Progenitor cell of endocrine pancreas (in vitro differentiated cells): ENCODE measurements around the gene PEX14. TPM values are rescaled to one million over a fixed set of nuclear protein-coding genes. Genes with fewer than 3 reads are reported as not detected.

Source experiments
- DNase-seq: peaks from one replicate; pipeline ENCODE4 v3.0.0; 2021; ENCODE audit warnings: low spot score; ENCODE audit not compliant: unreplicated experiment
- H3K27ac Mint-ChIP-seq: 2 replicates; pipeline ENCODE4 v1.8.0; 2021; ENCODE audit warnings: mild to moderate bottlenecking, moderate library complexity, mixed read lengths
- H3K27me3 Mint-ChIP-seq: 2 replicates; pipeline ENCODE4 v1.8.0; 2021; ENCODE audit warnings: mixed read lengths
- H3K36me3 Mint-ChIP-seq: 2 replicates; pipeline ENCODE4 v1.8.0; 2022; ENCODE audit warnings: mixed read lengths; ENCODE audit not compliant: insufficient read depth
- H3K4me1 Mint-ChIP-seq: 2 replicates; pipeline ENCODE4 v1.8.0; 2021; ENCODE audit warnings: low read depth, mixed read lengths
- H3K4me3 Mint-ChIP-seq: 2 replicates; pipeline ENCODE4 v1.8.0; 2021; ENCODE audit warnings: low read depth, mild to moderate bottlenecking, moderate library complexity, mixed read lengths
- H3K9me3 Mint-ChIP-seq: 2 replicates; pipeline ENCODE4 v1.8.0; 2021; ENCODE audit warnings: low read depth, mixed read lengths
- total RNA-seq: library from RNA; stranded (reverse); gene quantifications from 2 replicates; pipeline ENCODE4 v1.2.1, GENCODE V29; 2021
- TF ChIP-seq, protein P1 (sequence below): fragments of 200-600 bp; sonication (generic); IDR thresholded peaks from one replicate; pipeline ENCODE4 v1.5.0; 2021; ENCODE audit warnings: antibody characterized with exemption, mild to moderate bottlenecking; ENCODE audit not compliant: unreplicated experiment

The PEX14 gene
- total RNA-seq, 1 donor from 2014 or later: 27.8 TPM

DNA sequence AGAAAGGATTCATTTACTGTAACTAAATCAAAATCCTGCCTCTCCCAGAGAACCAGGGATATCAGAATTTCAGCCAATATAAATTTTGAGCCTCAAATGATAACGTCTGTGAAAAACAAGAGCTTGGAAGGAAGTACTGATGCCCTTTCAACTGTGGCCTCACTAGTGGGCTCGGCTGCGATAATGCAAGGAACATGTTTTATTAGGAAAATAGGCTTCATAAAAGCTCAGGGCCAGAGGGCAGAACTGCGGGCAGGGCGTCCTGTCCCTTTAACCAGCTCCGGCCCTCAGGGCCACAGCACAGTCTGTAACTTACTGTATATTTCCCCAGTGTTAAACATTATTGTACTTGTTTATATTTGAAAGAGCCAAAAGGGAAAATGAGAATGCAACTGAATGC lies 122.0 kb downstream of the PEX14 start:
- no peak for DNase-seq
- peaks cover 3% of the 10 kb centered on the region for H3K36me3 Mint-ChIP-seq
- H3K27ac Mint-ChIP-seq: no peak overlapping the region
- no peak overlapping the region for H3K4me3 Mint-ChIP-seq
- H3K27me3 Mint-ChIP-seq: no peaks in the 10 kb centered on the region
- H3K9me3 Mint-ChIP-seq: no peaks in the 10 kb centered on the region
- TF ChIP-seq, protein P1, sequence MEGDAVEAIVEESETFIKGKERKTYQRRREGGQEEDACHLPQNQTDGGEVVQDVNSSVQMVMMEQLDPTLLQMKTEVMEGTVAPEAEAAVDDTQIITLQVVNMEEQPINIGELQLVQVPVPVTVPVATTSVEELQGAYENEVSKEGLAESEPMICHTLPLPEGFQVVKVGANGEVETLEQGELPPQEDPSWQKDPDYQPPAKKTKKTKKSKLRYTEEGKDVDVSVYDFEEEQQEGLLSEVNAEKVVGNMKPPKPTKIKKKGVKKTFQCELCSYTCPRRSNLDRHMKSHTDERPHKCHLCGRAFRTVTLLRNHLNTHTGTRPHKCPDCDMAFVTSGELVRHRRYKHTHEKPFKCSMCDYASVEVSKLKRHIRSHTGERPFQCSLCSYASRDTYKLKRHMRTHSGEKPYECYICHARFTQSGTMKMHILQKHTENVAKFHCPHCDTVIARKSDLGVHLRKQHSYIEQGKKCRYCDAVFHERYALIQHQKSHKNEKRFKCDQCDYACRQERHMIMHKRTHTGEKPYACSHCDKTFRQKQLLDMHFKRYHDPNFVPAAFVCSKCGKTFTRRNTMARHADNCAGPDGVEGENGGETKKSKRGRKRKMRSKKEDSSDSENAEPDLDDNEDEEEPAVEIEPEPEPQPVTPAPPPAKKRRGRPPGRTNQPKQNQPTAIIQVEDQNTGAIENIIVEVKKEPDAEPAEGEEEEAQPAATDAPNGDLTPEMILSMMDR: no peak
- H3K4me1 Mint-ChIP-seq: peaks cover 33% of the 10 kb centered on the region

DNA sequence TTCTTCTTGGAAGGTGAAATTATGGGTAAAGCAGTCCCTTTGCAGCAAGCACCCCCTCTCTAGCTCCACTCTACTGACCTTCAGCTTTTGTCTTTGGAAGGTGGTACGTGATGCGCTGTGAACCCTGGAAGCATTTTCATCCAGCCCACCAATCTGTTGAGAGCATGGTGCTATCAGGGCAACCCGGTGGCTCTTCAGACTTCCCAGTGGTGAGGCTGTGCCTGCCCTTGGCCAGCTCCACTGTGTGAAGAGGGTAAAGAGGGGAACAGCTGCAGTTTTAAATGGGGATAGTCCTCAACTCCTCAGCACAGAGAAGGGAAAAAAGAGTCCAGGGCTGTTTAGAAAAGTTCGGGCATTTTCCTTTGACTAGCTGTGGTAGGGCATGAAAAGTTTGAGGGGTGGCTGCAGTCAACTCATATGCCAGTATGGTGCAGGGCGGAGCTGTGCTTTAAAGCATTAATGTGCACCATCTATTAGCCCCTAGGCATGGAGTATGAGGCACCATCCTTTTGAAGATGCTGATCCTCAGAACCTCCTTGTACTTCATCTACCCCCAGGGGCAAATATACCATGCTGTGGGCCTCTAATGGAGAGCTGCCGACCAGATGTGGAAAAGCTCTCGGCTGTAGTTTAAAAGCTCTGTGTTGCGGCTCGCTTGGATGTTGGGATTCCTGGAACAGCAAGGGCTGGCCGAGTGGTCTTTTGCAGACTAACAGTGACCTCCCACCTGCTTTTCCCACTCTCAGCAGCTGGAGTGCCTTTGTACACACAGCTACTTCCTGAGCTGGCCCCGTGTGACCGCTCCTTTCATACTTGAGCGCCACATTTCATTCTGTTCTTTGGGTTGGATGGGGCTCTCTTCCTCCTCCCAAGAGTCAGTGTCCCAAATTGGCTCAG lies 123.0 kb downstream of the PEX14 start:
- no peak overlapping the region for H3K27ac Mint-ChIP-seq
- TF ChIP-seq, protein P1: no peak
- H3K27me3 Mint-ChIP-seq: no peaks in the 10 kb centered on the region
- H3K4me1 Mint-ChIP-seq: peaks cover 35% of the 10 kb centered on the region
- H3K9me3 Mint-ChIP-seq: no peaks in the 10 kb centered on the region
- DNase-seq: no peak
- H3K4me3 Mint-ChIP-seq: no peak overlapping the region
- H3K36me3 Mint-ChIP-seq: peaks cover 3% of the 10 kb centered on the region

DNA sequence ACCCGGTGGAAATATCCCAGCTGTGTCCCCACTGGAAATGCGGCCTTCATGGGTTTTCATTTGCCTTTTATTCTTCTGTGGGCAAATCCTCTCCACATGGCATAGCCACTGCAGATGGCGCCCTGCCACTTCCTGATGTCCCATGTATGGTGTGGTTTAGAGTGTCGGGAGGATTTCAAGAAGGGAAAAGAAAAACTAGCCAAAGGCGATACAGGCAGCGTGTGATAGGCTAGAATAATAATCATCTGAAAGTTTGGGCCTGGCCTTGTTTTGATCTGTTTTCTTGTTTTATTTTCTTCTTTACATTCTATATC lies 123.6 kb downstream of the PEX14 start:
- no peak overlapping the region for H3K27ac Mint-ChIP-seq
- no peak overlapping the region for H3K4me3 Mint-ChIP-seq
- H3K9me3 Mint-ChIP-seq: no peaks in the 10 kb centered on the region
- no peak for DNase-seq
- H3K36me3 Mint-ChIP-seq: peaks cover 3% of the 10 kb centered on the region
- no peaks in the 10 kb centered on the region for H3K27me3 Mint-ChIP-seq
- TF ChIP-seq, protein P1: no peak
- peaks cover 32% of the 10 kb centered on the region for H3K4me1 Mint-ChIP-seq

DNA sequence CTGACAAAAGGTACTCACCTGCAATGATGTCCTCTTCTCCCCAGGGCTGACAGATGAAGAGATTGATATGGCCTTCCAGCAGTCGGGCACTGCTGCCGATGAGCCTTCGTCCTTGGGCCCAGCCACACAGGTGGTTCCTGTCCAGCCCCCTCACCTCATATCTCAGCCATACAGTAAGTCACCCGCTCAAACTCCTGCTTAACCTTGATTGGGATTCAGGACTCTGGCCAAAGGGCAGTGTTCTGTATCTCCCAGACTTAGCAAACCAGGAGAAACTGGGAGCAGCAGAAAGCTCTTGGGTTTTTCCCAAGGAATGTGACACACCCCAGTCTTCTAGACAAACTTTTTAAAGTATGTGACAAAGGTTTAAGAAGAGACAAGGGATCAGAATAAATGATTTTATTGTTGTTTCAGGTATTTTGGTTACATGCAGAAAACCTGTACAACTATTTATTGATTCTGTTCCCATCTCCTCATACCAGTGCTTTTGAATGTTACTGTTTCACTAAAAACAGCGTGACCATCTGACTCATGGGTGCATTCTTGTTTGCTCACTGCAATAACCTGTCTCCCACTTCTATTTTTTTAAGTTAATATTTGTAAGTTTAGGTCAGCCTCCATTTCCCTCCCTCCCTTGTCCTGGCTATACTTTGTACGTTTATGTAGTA lies 124.6 kb downstream of the PEX14 start:
- TF ChIP-seq, protein P1: no peak
- peaks cover 29% of the 10 kb centered on the region for H3K4me1 Mint-ChIP-seq
- H3K27ac Mint-ChIP-seq: peak overlapping the region; percentile 52
- no peak for DNase-seq
- no peaks in the 10 kb centered on the region for H3K9me3 Mint-ChIP-seq
- H3K4me3 Mint-ChIP-seq: no peak overlapping the region
- peaks cover 3% of the 10 kb centered on the region for H3K36me3 Mint-ChIP-seq
- H3K27me3 Mint-ChIP-seq: no peaks in the 10 kb centered on the region

DNA sequence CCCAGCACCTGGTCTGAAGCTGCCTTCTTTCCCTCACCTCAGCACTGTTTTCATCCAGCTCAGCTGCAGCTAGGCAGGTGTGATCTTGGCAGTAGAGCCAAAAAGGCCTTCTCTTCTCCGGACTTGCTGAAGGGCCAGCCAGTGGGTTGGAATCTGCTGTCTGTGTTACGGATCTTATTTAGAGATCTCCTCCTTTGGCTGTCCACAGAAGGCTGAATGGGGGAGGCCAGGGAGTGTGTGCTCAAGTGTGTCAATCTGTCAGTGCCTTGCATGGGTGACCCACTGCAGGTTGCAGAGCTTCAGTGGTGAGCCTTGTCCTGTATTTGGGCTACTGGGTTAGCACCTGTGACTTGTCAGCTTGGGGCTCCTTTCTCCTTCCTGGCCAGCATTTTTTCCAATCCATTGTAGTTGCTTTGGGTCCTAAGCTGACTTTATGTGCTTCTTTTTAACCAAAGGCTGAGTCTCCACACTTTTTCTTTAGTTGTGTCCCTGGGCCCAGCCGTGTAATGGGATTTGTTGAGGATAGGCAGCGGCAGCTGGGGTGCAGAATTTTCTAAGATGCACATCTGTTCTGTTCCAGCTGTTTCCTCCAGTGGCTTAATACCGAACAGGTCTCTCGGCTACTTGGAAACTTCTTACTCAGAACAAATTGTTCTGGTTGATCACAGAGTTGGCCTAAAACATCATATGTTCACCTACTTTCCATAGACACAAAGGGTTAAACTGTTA lies 126.8 kb downstream of the PEX14 start:
- Mint-ChIP-seq H3K9me3 (no peaks in the 10 kb centered on the region), H3K27ac (no peak overlapping the region), H3K27me3 (no peaks in the 10 kb centered on the region), H3K36me3 (peaks cover 3% of the 10 kb centered on the region), H3K4me3 (no peak overlapping the region), H3K4me1 (peaks cover 26% of the 10 kb centered on the region)
- DNase-seq: no peak
- TF ChIP-seq, protein P1: no peak
